Fibroblast of the aortic adventitia (primary cell): ENCODE measurements around the gene ZBTB16. TPM values are rescaled to one million over a fixed set of nuclear protein-coding genes. Genes with fewer than 3 reads are reported as not detected.

Experiments
- DNase-seq: peaks from one replicate; pipeline ENCODE4 v3.0.0-alpha.2; 2010; ENCODE audit warnings: low read depth
- H3K4me3 ChIP-seq: 2 replicates; pipeline ENCODE4 v1.5.1; 2011; ENCODE audit warnings: low read depth, mild to moderate bottlenecking, control low read depth, low read length, moderate library complexity
- CTCF ChIP-seq: IDR thresholded peaks from 2 replicates; pipeline ENCODE4 v1.5.1; 2011; ENCODE audit warnings: mild to moderate bottlenecking, low read length, control low read depth, inconsistent platforms; ENCODE audit not compliant: insufficient read depth
- total RNA-seq: library from RNA; depleted of rRNA; stranded (reverse); fragments of >200 nt; gene quantifications from 2 replicates; pipeline ENCODE4 v1.2.3, GENCODE V29; 2012; ENCODE audit warnings: low replicate concordance

The ZBTB16 gene
- total RNA-seq, 1 donor, result 0.27 TPM

GRCh38 chr11:114110123-114110522 lies 50.6 kb downstream of the ZBTB16 start:
- no peak overlapping the region for H3K4me3 ChIP-seq
- no peak for DNase-seq
- no peak for TF ChIP-seq CTCF

- no peak overlapping the region for H3K4me3 ChIP-seq
- no peak for TF ChIP-seq CTCF
- DNase-seq, result no peak
These were observed 51.7 kb downstream of the ZBTB16 start for GRCh38 chr11:114110952-114111947.

GRCh38 chr11:114115451-114115928 lies 56.0 kb downstream of the ZBTB16 start:
- DNase-seq, result no peak
- H3K4me3 ChIP-seq, result no peak overlapping the region
- no peak for TF ChIP-seq CTCF

GRCh38 chr11:114116357-114116756 lies 56.8 kb downstream of the ZBTB16 start:
- DNase-seq, result no peak
- no peak for TF ChIP-seq CTCF
- H3K4me3 ChIP-seq, result no peak overlapping the region

- DNase-seq, result no peak
- H3K4me3 ChIP-seq, result no peak overlapping the region
- no peak for TF ChIP-seq CTCF
These were observed 57.3 kb downstream of the ZBTB16 start for GRCh38 chr11:114116800-114117199.

GRCh38 chr11:114120606-114121005 lies 61.1 kb downstream of the ZBTB16 start:
- TF ChIP-seq CTCF, result no peak
- no peak for DNase-seq
- H3K4me3 ChIP-seq, result no peak overlapping the region
